ENCODE measurements around the gene HIPK2.
"Not testable (repeated sequence)": the region's sequence is repeated elsewhere in the genome, so short reads cannot be mapped to it uniquely, and the experiment has no call there.

- TF ChIP-seq, protein P1, sequence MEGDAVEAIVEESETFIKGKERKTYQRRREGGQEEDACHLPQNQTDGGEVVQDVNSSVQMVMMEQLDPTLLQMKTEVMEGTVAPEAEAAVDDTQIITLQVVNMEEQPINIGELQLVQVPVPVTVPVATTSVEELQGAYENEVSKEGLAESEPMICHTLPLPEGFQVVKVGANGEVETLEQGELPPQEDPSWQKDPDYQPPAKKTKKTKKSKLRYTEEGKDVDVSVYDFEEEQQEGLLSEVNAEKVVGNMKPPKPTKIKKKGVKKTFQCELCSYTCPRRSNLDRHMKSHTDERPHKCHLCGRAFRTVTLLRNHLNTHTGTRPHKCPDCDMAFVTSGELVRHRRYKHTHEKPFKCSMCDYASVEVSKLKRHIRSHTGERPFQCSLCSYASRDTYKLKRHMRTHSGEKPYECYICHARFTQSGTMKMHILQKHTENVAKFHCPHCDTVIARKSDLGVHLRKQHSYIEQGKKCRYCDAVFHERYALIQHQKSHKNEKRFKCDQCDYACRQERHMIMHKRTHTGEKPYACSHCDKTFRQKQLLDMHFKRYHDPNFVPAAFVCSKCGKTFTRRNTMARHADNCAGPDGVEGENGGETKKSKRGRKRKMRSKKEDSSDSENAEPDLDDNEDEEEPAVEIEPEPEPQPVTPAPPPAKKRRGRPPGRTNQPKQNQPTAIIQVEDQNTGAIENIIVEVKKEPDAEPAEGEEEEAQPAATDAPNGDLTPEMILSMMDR (IDR thresholded peaks at IDR 0.05) = not testable (repeated sequence)
- not testable (repeated sequence) for TF ChIP-seq POLR2A (IDR thresholded peaks at IDR 0.05)
Observed at GRCh38 chr7:139611556-139611955, 166.2 kb downstream of the HIPK2 start.
